Measurements from ENCODE around the gene FIG4. TPM values are rescaled to one million over a fixed set of nuclear protein-coding genes. Genes with fewer than 3 reads are reported as not detected.

FIG4 gene
- total and polyA plus RNA-seq, 2 experiments from 2014 or later: 8.8 to 11.5 TPM

DNA sequence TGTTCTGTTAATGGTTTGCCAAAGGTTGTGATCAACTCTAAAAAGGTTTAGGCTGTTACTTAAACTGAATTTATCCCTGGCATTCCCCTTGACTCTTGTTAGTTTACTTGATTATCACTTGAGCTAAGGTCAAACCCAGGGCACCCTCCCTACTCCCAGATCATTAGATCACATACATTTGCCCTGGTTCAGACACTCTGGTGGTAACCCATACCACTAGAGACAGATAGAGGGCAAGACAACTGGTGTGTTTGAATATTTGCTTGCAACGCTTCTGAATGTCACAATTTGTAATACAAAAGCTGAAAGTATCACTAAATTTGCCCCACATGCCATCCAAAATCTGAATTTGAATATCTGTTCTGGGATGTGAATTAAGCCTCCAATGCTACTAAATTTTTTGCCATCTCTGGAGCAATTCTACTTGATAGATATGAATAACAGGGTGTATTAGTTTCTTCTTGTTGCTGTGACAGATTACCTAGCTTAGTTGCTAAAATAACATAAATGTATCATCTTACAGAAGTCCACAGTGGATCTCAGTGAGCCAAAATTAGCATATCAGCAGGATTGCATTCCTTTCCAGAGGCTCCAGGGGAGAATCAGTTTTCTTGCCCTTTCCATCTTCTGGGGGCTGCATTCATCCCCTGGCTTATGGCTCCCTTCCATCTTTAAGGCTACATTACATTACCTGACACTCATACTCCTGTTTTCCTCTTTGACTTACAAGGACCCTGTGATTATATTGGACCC is 45.4 kb downstream of the FIG4 start:
- Histone ChIP-seq H3K9me2 (ENCODE audit: insufficient read depth) (no peaks in the 10 kb centered on the region), H3K27me3 (replicated peaks; ENCODE audit: insufficient read depth) (no peaks in the 10 kb centered on the region), H3K36me3 (ENCODE audit: low read depth) (no peaks in the 10 kb centered on the region), H3F3A (ENCODE audit: insufficient read depth) (peaks cover 6% of the 10 kb centered on the region), H3K4me1 (ENCODE audit: insufficient read depth) (peaks cover 14% of the 10 kb centered on the region), H3K4me2 (ENCODE audit: unreplicated experiment) (no peak overlapping the region), H3K9ac (no peak overlapping the region), H3K27ac (no peak overlapping the region), H3K9me3 (ENCODE audit: low read depth) (no peaks in the 10 kb centered on the region), H2AFZ (no peak overlapping the region), H3K4me3 (no peak overlapping the region), H3K79me2 (ENCODE audit: insufficient read depth) (no peaks in the 10 kb centered on the region), H4K20me1 (ENCODE audit: insufficient read depth) (no peaks in the 10 kb centered on the region)
- no peak for TF ChIP-seq EZH2phosphoT487 (IDR thresholded peaks at IDR 0.05; ENCODE audit: insufficient read depth, low read depth)
- no peak for TF ChIP-seq EZH2 (IDR thresholded peaks at IDR 0.05; ENCODE audit: insufficient read depth, poor library complexity, severe bottlenecking)
- no peak for DNase-seq
- in situ Hi-C loops (cut with MboI): no loop called here
- 58 to 74% methylated on average over 1 of the region's 1 CpG for WGBS, 2 experiments (ENCODE audit: low coverage in 1 of 2, low lambda C conversion rate in 2 of 2, missing lambda C conversion rate in 2 of 2)

- Histone ChIP-seq H3K4me2 (ENCODE audit: unreplicated experiment) (peak overlapping the region; percentile 32), H3K9ac (no peak overlapping the region), H3K36me3 (ENCODE audit: low read depth) (no peaks in the 10 kb centered on the region), H3K9me2 (ENCODE audit: insufficient read depth) (no peaks in the 10 kb centered on the region), H3F3A (ENCODE audit: insufficient read depth) (peaks cover 6% of the 10 kb centered on the region), H3K4me3 (no peak overlapping the region), H3K9me3 (ENCODE audit: low read depth) (no peaks in the 10 kb centered on the region), H3K27ac (no peak overlapping the region), H3K4me1 (ENCODE audit: insufficient read depth) (peaks cover 15% of the 10 kb centered on the region), H4K20me1 (ENCODE audit: insufficient read depth) (no peaks in the 10 kb centered on the region), H3K27me3 (replicated peaks; ENCODE audit: insufficient read depth) (no peaks in the 10 kb centered on the region), H3K79me2 (ENCODE audit: insufficient read depth) (no peaks in the 10 kb centered on the region), H2AFZ (no peak overlapping the region)
- in situ Hi-C loops (cut with MboI): no loop called here
- 17% methylated on average over 1 of the region's 1 CpG for WGBS, 2 experiments (ENCODE audit: low coverage in 1 of 2, low lambda C conversion rate in 2 of 2, missing lambda C conversion rate in 2 of 2)
- TF ChIP-seq EZH2phosphoT487 (IDR thresholded peaks at IDR 0.05; ENCODE audit: insufficient read depth, low read depth) (no peak), EZH2 (IDR thresholded peaks at IDR 0.05; ENCODE audit: insufficient read depth, poor library complexity, severe bottlenecking) (no peak)
- peak; percentile 33 for DNase-seq
Measured at GRCh38 chr6:109738255-109738654, 47.2 kb downstream of the FIG4 start.

GRCh38 chr6:109738667-109739066 is 47.6 kb downstream of the FIG4 start:
- in situ Hi-C loops (cut with MboI): no loop called here
- Histone ChIP-seq H4K20me1 (ENCODE audit: insufficient read depth) (no peaks in the 10 kb centered on the region), H3K36me3 (ENCODE audit: low read depth) (no peaks in the 10 kb centered on the region), H3K4me1 (ENCODE audit: insufficient read depth) (peaks cover 19% of the 10 kb centered on the region), H3K27ac (no peak overlapping the region), H3K27me3 (replicated peaks; ENCODE audit: insufficient read depth) (no peaks in the 10 kb centered on the region), H3K9me2 (ENCODE audit: insufficient read depth) (no peaks in the 10 kb centered on the region), H2AFZ (no peak overlapping the region), H3K79me2 (ENCODE audit: insufficient read depth) (no peaks in the 10 kb centered on the region), H3F3A (ENCODE audit: insufficient read depth) (peaks cover 6% of the 10 kb centered on the region), H3K4me2 (ENCODE audit: unreplicated experiment) (peak overlapping the region; percentile 32), H3K4me3 (no peak overlapping the region), H3K9me3 (ENCODE audit: low read depth) (no peaks in the 10 kb centered on the region), H3K9ac (no peak overlapping the region)
- 88 to 97% methylated on average over 2 of the region's 2 CpGs for WGBS, 2 experiments (ENCODE audit: low coverage in 1 of 2, low lambda C conversion rate in 2 of 2, missing lambda C conversion rate in 2 of 2)
- no peak for TF ChIP-seq EZH2 (IDR thresholded peaks at IDR 0.05; ENCODE audit: insufficient read depth, poor library complexity, severe bottlenecking)
- no peak for DNase-seq

DNA sequence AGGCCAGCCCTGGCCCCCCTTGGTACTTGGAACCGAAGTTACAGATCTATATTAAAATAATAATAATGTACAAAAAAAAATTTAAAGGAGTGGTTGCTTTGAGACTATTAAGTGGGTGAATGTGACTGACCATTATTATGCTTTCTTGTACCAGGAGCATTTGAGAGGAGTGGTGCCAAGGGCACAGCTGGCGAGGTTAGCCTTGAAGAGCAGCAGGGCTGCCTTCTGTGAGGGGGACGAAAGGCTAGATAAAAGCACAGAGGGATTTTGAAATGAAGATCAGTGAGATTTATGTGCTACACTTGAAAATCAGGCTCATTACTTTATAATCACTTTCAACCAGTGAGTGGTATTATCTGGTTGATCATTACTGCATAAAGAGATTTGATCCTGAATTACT is 48.6 kb downstream of the FIG4 start:
- TF ChIP-seq EZH2phosphoT487 (IDR thresholded peaks at IDR 0.05; ENCODE audit: insufficient read depth, low read depth): no peak
- no peak for TF ChIP-seq EZH2 (IDR thresholded peaks at IDR 0.05; ENCODE audit: insufficient read depth, poor library complexity, severe bottlenecking)
- in situ Hi-C loops (cut with MboI): no loop called here
- 80 to 91% methylated on average over 3 of the region's 3 CpGs for WGBS, 2 experiments (ENCODE audit: low coverage in 1 of 2, low lambda C conversion rate in 2 of 2, missing lambda C conversion rate in 2 of 2)
- no peak for DNase-seq
- Histone ChIP-seq H3K79me2 (ENCODE audit: insufficient read depth) (no peaks in the 10 kb centered on the region), H3K27me3 (replicated peaks; ENCODE audit: insufficient read depth) (no peaks in the 10 kb centered on the region), H3F3A (ENCODE audit: insufficient read depth) (peaks cover 11% of the 10 kb centered on the region), H3K4me3 (no peak overlapping the region), H2AFZ (no peak overlapping the region), H3K36me3 (ENCODE audit: low read depth) (no peaks in the 10 kb centered on the region), H3K9me2 (ENCODE audit: insufficient read depth) (no peaks in the 10 kb centered on the region), H3K9ac (no peak overlapping the region), H3K4me1 (ENCODE audit: insufficient read depth) (peaks cover 26% of the 10 kb centered on the region), H4K20me1 (ENCODE audit: insufficient read depth) (no peaks in the 10 kb centered on the region), H3K9me3 (ENCODE audit: low read depth) (no peaks in the 10 kb centered on the region), H3K4me2 (ENCODE audit: unreplicated experiment) (no peak overlapping the region), H3K27ac (no peak overlapping the region)
